HG03159 (cell line): ENCODE results near the gene ALDH7A1.
"Not testable (repeated sequence)": the region's sequence is repeated elsewhere in the genome, so short reads cannot be mapped to it uniquely, and the experiment has no call there.

Source experiments
- ATAC-seq: cut with Tn5 transposase; IDR thresholded peaks from one replicate; pipeline ENCODE4 v1.9.1; 2021; ENCODE audit warnings: mild to moderate bottlenecking, moderate library complexity; ENCODE audit not compliant: unreplicated experiment

Gene ALDH7A1

GRCh38 chr5:126594748-126595485 is at the start of gene ALDH7A1:
ALDH7A1 (minus strand) TSS chr5:126595219; CDS start chr5:126595198, 21 bp downstream.
- peak; percentile 64 for ATAC-seq

GRCh38 chr5:126641387-126641786 is 46.4 kb upstream of the ALDH7A1 start:
- no peak for ATAC-seq

- ATAC-seq = no peak
Observed at GRCh38 chr5:126640866-126641265, 45.8 kb upstream of the ALDH7A1 start.

GRCh38 chr5:126636956-126637355 is 41.9 kb upstream of the ALDH7A1 start:
- ATAC-seq = no peak

GRCh38 chr5:126635585-126635984 is 40.6 kb upstream of the ALDH7A1 start:
- ATAC-seq = no peak

- no peak for ATAC-seq
Observed at GRCh38 chr5:126633552-126633951, 38.5 kb upstream of the ALDH7A1 start.

GRCh38 chr5:126631920-126632319 is 36.9 kb upstream of the ALDH7A1 start:
- ATAC-seq = no peak

GRCh38 chr5:126628102-126628501 is 33.1 kb upstream of the ALDH7A1 start:
- no peak for ATAC-seq

- no peak for ATAC-seq
Observed at GRCh38 chr5:126624534-126624933, 29.5 kb upstream of the ALDH7A1 start.

- ATAC-seq = no peak
Observed at GRCh38 chr5:126619781-126620180, 24.8 kb upstream of the ALDH7A1 start.

- not testable (repeated sequence) for ATAC-seq
Observed at GRCh38 chr5:126617603-126618002, 22.6 kb upstream of the ALDH7A1 start.

GRCh38 chr5:126615286-126615685 is 20.3 kb upstream of the ALDH7A1 start:
- ATAC-seq = peak; percentile 96

GRCh38 chr5:126613941-126614592 is 19.0 kb upstream of the ALDH7A1 start:
- ATAC-seq = no peak

GRCh38 chr5:126610616-126611015 is 15.6 kb upstream of the ALDH7A1 start:
- no peak for ATAC-seq

GRCh38 chr5:126610160-126610559 is 15.1 kb upstream of the ALDH7A1 start:
- no peak for ATAC-seq

GRCh38 chr5:126605525-126605924 is 10.5 kb upstream of the ALDH7A1 start:
- no peak for ATAC-seq

- ATAC-seq = no peak
Observed at GRCh38 chr5:126603402-126603991, 8.5 kb upstream of the ALDH7A1 start.

- peak; percentile 94 for ATAC-seq
Observed at GRCh38 chr5:126600631-126601511, 5.9 kb upstream of the ALDH7A1 start, which contains the start of gene PHAX. PHAX (plus strand) TSS chr5:126600947; CDS start chr5:126600963, 16 bp downstream.

GRCh38 chr5:126599971-126600630 is 5.1 kb upstream of the ALDH7A1 start:
- not testable (repeated sequence) for ATAC-seq

- ATAC-seq = no peak
Observed at GRCh38 chr5:126599499-126599898, 4.5 kb upstream of the ALDH7A1 start.
